OCI-LY7 (cell line): Measurements from ENCODE around the gene MAGEA8. TPM values are rescaled to one million over a fixed set of nuclear protein-coding genes. Genes with fewer than 3 reads are reported as not detected.
"Not testable (repeated sequence)": the region's sequence is repeated elsewhere in the genome, so short reads cannot be mapped to it uniquely, and the experiment has no call there.

ENCODE experiments used
- BruUV-seq: library from RNA; stranded (reverse); fragments of 400-500 nt; replicated peaks from 2 replicates; lab custom pipeline; 2021; lab: Mats Ljungman, UMichigan
- CTCF ChIA-PET: fragments of 300-600 bp; sonication (Branson Sonifier 250); formaldehyde crosslinking; loops from one replicate; lab custom pipeline; 2022; ENCODE audit warnings: antibody characterized with exemption; ENCODE audit not compliant: unreplicated experiment; lab: Charles Lee
- POLR2A ChIA-PET: fragments of 300-600 bp; sonication (Branson Sonifier 250); formaldehyde crosslinking; loops from one replicate; lab custom pipeline; 2022; ENCODE audit warnings: antibody characterized with exemption; lab: Charles Lee
- DNase-seq: peaks from one replicate; pipeline ENCODE4 v3.0.0-alpha.2; 2015; ENCODE audit warnings: low spot score
- H2AFZ ChIP-seq: fragments of 200-600 bp; sonication (generic), shearing (Covaris generic); 2 replicates; pipeline ENCODE4 v1.6.1; 2014; ENCODE audit warnings: mild to moderate bottlenecking, antibody characterized with exemption, low read length, moderate library complexity
- H3K27ac ChIP-seq: fragments of 200-600 bp; sonication (generic); 2 replicates; pipeline ENCODE4 v1.5.1; 2014; ENCODE audit warnings: mixed run types, low read depth, mild to moderate bottlenecking, moderate library complexity, low read length, inconsistent platforms; ENCODE audit not compliant: poor library complexity, severe bottlenecking
- H3K36me3 ChIP-seq: fragments of 200-600 bp; sonication (generic); 2 replicates; pipeline ENCODE4 v1.6.1; 2014; ENCODE audit warnings: mild to moderate bottlenecking, antibody characterized with exemption, low read length, moderate library complexity, mixed read lengths; ENCODE audit not compliant: insufficient read depth
- H3K4me1 ChIP-seq: fragments of 200-600 bp; sonication (generic); 2 replicates; pipeline ENCODE4 v1.5.1; 2014; ENCODE audit warnings: mild to moderate bottlenecking, low read length; ENCODE audit not compliant: insufficient read depth, poor library complexity, severe bottlenecking
- H3K4me2 ChIP-seq: fragments of 200-600 bp; sonication (generic); 2 replicates; pipeline ENCODE4 v1.6.1; 2014; ENCODE audit warnings: mild to moderate bottlenecking, low read length
- H3K4me3 ChIP-seq: fragments of 200-600 bp; sonication (generic); 2 replicates; pipeline ENCODE4 v1.5.1; 2014; ENCODE audit warnings: mild to moderate bottlenecking, low read depth, low read length; ENCODE audit not compliant: poor library complexity, severe bottlenecking
- H3K79me2 ChIP-seq: fragments of 200-600 bp; sonication (generic); 2 replicates; pipeline ENCODE4 v1.6.1; 2016; ENCODE audit warnings: low read depth, mild to moderate bottlenecking, low read length, moderate library complexity, mixed read lengths; ENCODE audit not compliant: insufficient read depth
- H3K9me2 ChIP-seq: fragments of 200-600 bp; sonication (generic); 2 replicates; pipeline ENCODE4 v1.6.1; 2016; ENCODE audit warnings: mild to moderate bottlenecking, low read length, mixed read lengths; ENCODE audit not compliant: insufficient read depth
- H3K9me3 ChIP-seq: fragments of 200-600 bp; sonication (generic); 2 replicates; pipeline ENCODE4 v1.6.1; 2014; ENCODE audit warnings: mild to moderate bottlenecking, mixed run types, low read length, mixed read lengths
- H4K20me1 ChIP-seq: fragments of 200-600 bp; sonication (generic); 2 replicates; pipeline ENCODE4 v1.6.1; 2014; ENCODE audit warnings: mild to moderate bottlenecking, antibody characterized with exemption, low read length, moderate library complexity, mixed read lengths; ENCODE audit not compliant: insufficient read depth
- intact Hi-C: fragments of 100-400 bp; cut with micrococcal nuclease; formaldehyde crosslinking; loops from one replicate; pipeline ENCODE4 v1.10.0; 2022; ENCODE audit not compliant: unreplicated experiment
- total RNA-seq, 2 experiments: library from RNA; depleted of rRNA in 1 of 2; stranded (reverse); fragments of >200 nt in 1 of 2; shearing (Covaris generic) in 1 of 2; gene quantifications; 2 replicates each; pipeline ENCODE4 v1.2.3, GENCODE V29; 2014 to 2022

MAGEA8 gene
- total RNA-seq, 2 experiments from 2014 or later, result not detected

GRCh38 chrX:149928635-149929034 lies 47.7 kb downstream of the MAGEA8 start:
- H3K36me3 ChIP-seq, intact Hi-C loops, H3K4me3 ChIP-seq, H3K4me2 ChIP-seq, H3K4me1 ChIP-seq, H3K27ac ChIP-seq, H4K20me1 ChIP-seq, H3K9me2 ChIP-seq, H3K79me2 ChIP-seq, H2AFZ ChIP-seq, H3K9me3 ChIP-seq, BruUV-seq, DNase-seq, POLR2A ChIA-PET, CTCF ChIA-PET: not testable (repeated sequence)

GRCh38 chrX:149929400-149929799 lies 48.4 kb downstream of the MAGEA8 start, which contains the start of gene HSFX4:
Gene HSFX4, plus strand, starts transcription at chrX:149929573. Its CDS starts 72 bp downstream, at chrX:149929645.
- CTCF ChIA-PET, H3K9me2 ChIP-seq, H3K79me2 ChIP-seq, H3K36me3 ChIP-seq, H3K27ac ChIP-seq, DNase-seq, intact Hi-C loops, H2AFZ ChIP-seq, H4K20me1 ChIP-seq, H3K4me1 ChIP-seq, POLR2A ChIA-PET, BruUV-seq, H3K4me3 ChIP-seq, H3K9me3 ChIP-seq, H3K4me2 ChIP-seq: not testable (repeated sequence)

- H3K27ac ChIP-seq, H2AFZ ChIP-seq, CTCF ChIA-PET, H3K9me2 ChIP-seq, POLR2A ChIA-PET, H3K4me3 ChIP-seq, H3K4me2 ChIP-seq, H3K36me3 ChIP-seq, DNase-seq, BruUV-seq, H3K79me2 ChIP-seq, H3K9me3 ChIP-seq, H3K4me1 ChIP-seq, intact Hi-C loops, H4K20me1 ChIP-seq: not testable (repeated sequence)
These were observed 50.4 kb downstream of the MAGEA8 start for GRCh38 chrX:149931355-149931754.

- POLR2A ChIA-PET, H3K79me2 ChIP-seq, intact Hi-C loops, CTCF ChIA-PET, H3K4me2 ChIP-seq, H4K20me1 ChIP-seq, H3K4me3 ChIP-seq, H3K9me2 ChIP-seq, BruUV-seq, H3K9me3 ChIP-seq, H3K36me3 ChIP-seq, H3K27ac ChIP-seq, H2AFZ ChIP-seq, DNase-seq, H3K4me1 ChIP-seq: not testable (repeated sequence)
These were observed 51.2 kb downstream of the MAGEA8 start for GRCh38 chrX:149932150-149932549.

GRCh38 chrX:149932970-149933369 lies 52.0 kb downstream of the MAGEA8 start:
- H3K79me2 ChIP-seq, H3K4me3 ChIP-seq, H3K36me3 ChIP-seq, H3K4me2 ChIP-seq, H3K27ac ChIP-seq, H3K9me3 ChIP-seq, POLR2A ChIA-PET, H3K4me1 ChIP-seq, H2AFZ ChIP-seq, intact Hi-C loops, CTCF ChIA-PET, H4K20me1 ChIP-seq, DNase-seq, BruUV-seq, H3K9me2 ChIP-seq: not testable (repeated sequence)

- H4K20me1 ChIP-seq, H3K4me1 ChIP-seq, H3K4me2 ChIP-seq, H2AFZ ChIP-seq, H3K9me2 ChIP-seq, H3K4me3 ChIP-seq, intact Hi-C loops, POLR2A ChIA-PET, DNase-seq, H3K36me3 ChIP-seq, BruUV-seq, CTCF ChIA-PET, H3K9me3 ChIP-seq, H3K27ac ChIP-seq: not testable (repeated sequence)
- H3K79me2 ChIP-seq, result peaks cover 11% of the 10 kb centered on the region
These were observed 52.6 kb downstream of the MAGEA8 start for GRCh38 chrX:149933547-149933946.
